Endodermal cell (in vitro differentiated cells): ENCODE results near the gene KLK14. TPM values are rescaled to one million over a fixed set of nuclear protein-coding genes. Genes with fewer than 3 reads are reported as not detected.

Experiments used
- DNase-seq: peaks from one replicate; pipeline ENCODE4 v3.0.0-alpha.2; 2017
- H3K27ac ChIP-seq: 2 replicates; pipeline ENCODE4 v1.5.1; 2013; ENCODE audit warnings: mild to moderate bottlenecking, low read depth, low read length, moderate library complexity
- H3K27me3 ChIP-seq: 2 replicates; pipeline ENCODE4 v1.6.1; 2013; ENCODE audit warnings: mild to moderate bottlenecking, low read length, moderate library complexity; ENCODE audit not compliant: insufficient read depth, control insufficient read depth, poor library complexity, severe bottlenecking
- H3K36me3 ChIP-seq: 2 replicates; pipeline ENCODE4 v1.7.0; 2013; ENCODE audit warnings: mild to moderate bottlenecking, low read length, moderate library complexity; ENCODE audit not compliant: control insufficient read depth, insufficient read depth
- H3K4me1 ChIP-seq: one replicate; pipeline ENCODE4 v1.7.0; 2013; ENCODE audit warnings: low read length; ENCODE audit not compliant: control insufficient read depth, insufficient read depth
- H3K4me3 ChIP-seq: 2 replicates; pipeline ENCODE4 v1.5.1; 2013; ENCODE audit warnings: mild to moderate bottlenecking, low read length, moderate library complexity
- H3K9ac ChIP-seq: 2 replicates; pipeline ENCODE4 v1.6.1; 2013; ENCODE audit warnings: mild to moderate bottlenecking, low read length, moderate library complexity; ENCODE audit not compliant: poor library complexity, severe bottlenecking; ENCODE audit errors: extremely low read depth
- H3K9me3 ChIP-seq: 2 replicates; pipeline ENCODE4 v1.6.1; 2013; ENCODE audit warnings: mild to moderate bottlenecking, low read length, moderate library complexity; ENCODE audit not compliant: control insufficient read depth
- H3K27ac Mint-ChIP-seq: 2 replicates; pipeline ENCODE4 v1.8.0; 2020; ENCODE audit warnings: mixed read lengths
- H3K27me3 Mint-ChIP-seq: 2 replicates; pipeline ENCODE4 v1.8.0; 2021; ENCODE audit warnings: mild to moderate bottlenecking, mixed read lengths; ENCODE audit not compliant: insufficient read depth
- H3K36me3 Mint-ChIP-seq: 2 replicates; pipeline ENCODE4 v1.8.0; 2020; ENCODE audit warnings: low read depth, mixed read lengths
- H3K4me1 Mint-ChIP-seq: 2 replicates; pipeline ENCODE4 v1.8.0; 2020; ENCODE audit warnings: mixed read lengths
- H3K4me3 Mint-ChIP-seq: 2 replicates; pipeline ENCODE4 v1.8.0; 2020; ENCODE audit warnings: mild to moderate bottlenecking, moderate library complexity, mixed read lengths
- H3K9me3 Mint-ChIP-seq: 2 replicates; pipeline ENCODE4 v1.8.0; 2020; ENCODE audit warnings: mild to moderate bottlenecking, mixed read lengths
- CTCF ChIP-seq: fragments of 200-600 bp; sonication (generic); conservative IDR thresholded peaks from 2 replicates; pipeline ENCODE4 v1.5.0; 2021; ENCODE audit warnings: antibody characterized with exemption, mild to moderate bottlenecking
- WGBS, 2 experiments: methylation state at CpG; one replicate each; pipeline versions ENCODE4 v1.1.5 to v1.1.7; 2013; ENCODE audit warnings: missing lambda C conversion rate in 2 of 2, mixed read lengths in 1 of 2; ENCODE audit not compliant: insufficient coverage in 1 of 2, insufficient read length in 1 of 2; 5-methylcytosine and 5-hydroxymethylcytosine counted together
- total RNA-seq, 2 donors: library from RNA; stranded (reverse); fragmentation: NEBNext Ultra II Directional in 1 of 2; extraction: Animal tissue kit (Norgen Biotek cat#: 25700) in 1 of 2; gene quantifications; 2 replicates in 1 of 2; 3 replicates in 1 of 2; pipeline ENCODE4 v1.2.1, GENCODE V29; 2021

The KLK14 gene
- total RNA-seq, 2 donors from 2014 or later: 0.55 to 0.71 TPM

GRCh38 chr19:51031220-51031879 lies 51.3 kb downstream of the KLK14 start:
- Mint-ChIP-seq H3K27me3 (peaks cover 28% of the 10 kb centered on the region), H3K4me3 (no peak overlapping the region), H3K27ac (no peak overlapping the region), H3K36me3 (no peaks in the 10 kb centered on the region), H3K4me1 (peaks cover 13% of the 10 kb centered on the region), H3K9me3 (no peaks in the 10 kb centered on the region)
- Histone ChIP-seq H3K4me1 (no peaks in the 10 kb centered on the region), H3K4me3 (no peak overlapping the region), H3K36me3 (no peaks in the 10 kb centered on the region), H3K27me3 (no peaks in the 10 kb centered on the region), H3K9ac (no peak overlapping the region), H3K9me3 (no peaks in the 10 kb centered on the region), H3K27ac (no peak overlapping the region)
- 85 to 100% methylated on average over 3 to 6 of the region's 7 CpGs for WGBS, 2 experiments
- TF ChIP-seq CTCF: no peak
- DNase-seq: no peak

DNA sequence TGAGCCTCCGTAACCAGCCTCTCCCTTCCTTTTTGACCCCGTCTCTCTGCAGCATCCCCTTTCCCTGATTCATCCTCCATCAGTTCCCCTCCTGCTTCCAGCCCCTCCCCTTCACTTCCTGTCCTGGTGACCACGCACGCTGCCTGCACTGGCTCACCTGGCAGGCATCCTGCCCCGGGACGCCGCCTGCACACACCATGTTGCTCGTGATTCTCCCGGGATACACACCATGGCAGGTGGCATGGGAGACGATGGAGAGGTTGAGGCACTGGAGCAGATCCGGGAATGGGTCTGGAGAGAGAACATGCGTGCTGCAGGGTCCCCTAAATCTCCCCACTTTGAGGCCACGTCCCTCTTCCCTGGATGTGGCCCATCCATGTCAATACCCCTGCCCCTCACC lies 52.1 kb downstream of the KLK14 start:
- no peaks in the 10 kb centered on the region for H3K36me3 Mint-ChIP-seq
- no peak overlapping the region for H3K27ac Mint-ChIP-seq
- H3K27me3 ChIP-seq: no peaks in the 10 kb centered on the region
- no peak overlapping the region for H3K4me3 ChIP-seq
- peaks cover 19% of the 10 kb centered on the region for H3K4me1 Mint-ChIP-seq
- H3K4me3 Mint-ChIP-seq: no peak overlapping the region
- 91 to 94% methylated on average over 7 to 13 of the region's 13 CpGs for whole genome bisulfite sequencing, 2 experiments
- H3K4me1 ChIP-seq: peaks cover 6% of the 10 kb centered on the region
- peaks cover 26% of the 10 kb centered on the region for H3K27me3 Mint-ChIP-seq
- H3K9me3 Mint-ChIP-seq: no peaks in the 10 kb centered on the region
- no peak overlapping the region for H3K27ac ChIP-seq
- no peaks in the 10 kb centered on the region for H3K36me3 ChIP-seq
- DNase-seq: no peak
- TF ChIP-seq CTCF: no peak
- no peaks in the 10 kb centered on the region for H3K9me3 ChIP-seq
- no peak overlapping the region for H3K9ac ChIP-seq

DNA sequence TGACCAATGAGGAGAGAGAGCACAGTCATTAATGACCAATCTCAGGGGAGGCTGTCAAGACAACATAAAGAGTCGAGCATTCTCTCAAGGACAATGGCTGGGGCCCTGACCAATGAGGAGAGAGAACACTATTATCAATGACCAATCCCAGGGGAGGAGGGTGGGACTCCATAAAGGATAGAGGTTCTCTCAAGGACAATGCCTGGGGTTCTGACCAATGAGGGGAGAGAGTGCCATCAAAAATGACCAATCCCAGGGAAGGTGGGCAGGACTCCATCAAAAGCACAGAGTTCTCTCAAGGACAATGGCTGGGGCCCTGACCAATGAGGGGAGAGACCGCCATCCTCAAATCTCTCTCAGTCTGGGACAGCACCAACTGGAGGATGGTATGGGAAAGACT lies 53.0 kb downstream of the KLK14 start:
- no peaks in the 10 kb centered on the region for H3K9me3 Mint-ChIP-seq
- TF ChIP-seq CTCF: no peak
- no peak overlapping the region for H3K4me3 ChIP-seq
- H3K27me3 ChIP-seq: no peaks in the 10 kb centered on the region
- no peaks in the 10 kb centered on the region for H3K9me3 ChIP-seq
- 83 to 100% methylated on average over 1 to 2 of the region's 2 CpGs for WGBS, 2 experiments
- peaks cover 22% of the 10 kb centered on the region for H3K27me3 Mint-ChIP-seq
- H3K9ac ChIP-seq: no peak overlapping the region
- H3K27ac ChIP-seq: no peak overlapping the region
- peaks cover 23% of the 10 kb centered on the region for H3K4me1 Mint-ChIP-seq
- H3K4me1 ChIP-seq: peaks cover 11% of the 10 kb centered on the region
- peak; percentile 66 for DNase-seq
- no peak overlapping the region for H3K4me3 Mint-ChIP-seq
- H3K36me3 Mint-ChIP-seq: no peaks in the 10 kb centered on the region
- H3K27ac Mint-ChIP-seq: no peak overlapping the region
- H3K36me3 ChIP-seq: no peaks in the 10 kb centered on the region

Other genes with a start within 250 kb of the KLK14 start
- not detected for gene KLK15, start 249.3 kb downstream of the KLK14 start, total RNA-seq
- gene KLK3, start 228.0 kb downstream of the KLK14 start, total RNA-seq: not detected
- under 1 TPM in 1 of 2 donors, not detected in 1; 0.35 TPM for gene KLK2, start 209.4 kb downstream of the KLK14 start, total RNA-seq
- gene KLK4, start 171.5 kb downstream of the KLK14 start, total RNA-seq: not detected
- not detected for gene KLK5, start 129.8 kb downstream of the KLK14 start, total RNA-seq
- gene KLK6, start 113.3 kb downstream of the KLK14 start, total RNA-seq: under 1 TPM; 0.86 to 0.93 TPM
- gene KLK7, start 99.0 kb downstream of the KLK14 start, total RNA-seq: not detected
- gene KLK8, start 81.3 kb downstream of the KLK14 start, total RNA-seq: 1 to 10 TPM in 1 of 2 donors, not detected in 1; 1.1 TPM
- under 1 TPM; 0.46 to 0.91 TPM for gene KLK10, start 63.2 kb downstream of the KLK14 start, total RNA-seq
- gene KLK11, start 56.3 kb downstream of the KLK14 start, total RNA-seq: 1 to 10 TPM in 1 of 2 donors, under 1 TPM in 1; 0.29 to 2.5 TPM
- gene KLK12, start 47.9 kb downstream of the KLK14 start, total RNA-seq: not detected
- gene KLK13, start 17.8 kb downstream of the KLK14 start, total RNA-seq: 1 to 10 TPM in 1 of 2 donors, under 1 TPM in 1; 0.42 to 3.4 TPM
- 1 to 10 TPM; 5.1 to 5.7 TPM for gene CTU1, start 25.5 kb upstream of the KLK14 start, total RNA-seq
- not detected for gene SIGLEC9, start 42.0 kb upstream of the KLK14 start, total RNA-seq
- gene SIGLEC7, start 59.4 kb upstream of the KLK14 start, total RNA-seq: not detected
- not detected for gene CD33, start 142.2 kb upstream of the KLK14 start, total RNA-seq
- not detected for gene SIGLECL1, start 168.2 kb upstream of the KLK14 start, total RNA-seq
- 10 to 100 TPM; 42.7 to 49.4 TPM for gene IGLON5, start 228.8 kb upstream of the KLK14 start, total RNA-seq